MCF 10A (cell line): Measurements from ENCODE around the gene TMEM243. TPM values are rescaled to one million over a fixed set of nuclear protein-coding genes. Genes with fewer than 3 reads are reported as not detected.
A peak's percentile ranks its signal among the peaks of the same experiment; 100 is the strongest.

Source experiments
- BruUV-seq: library from RNA; stranded (reverse); fragments of 400-500 nt; replicated peaks from 2 replicates; lab custom pipeline; 2021; lab: Mats Ljungman, UMichigan
- CTCF ChIA-PET: fragments of 300-600 bp; sonication (Branson Sonifier 250); formaldehyde crosslinking; extraction: SDS; loops from one replicate; lab custom pipeline; 2021; ENCODE audit warnings: antibody characterized with exemption, inconsistent platforms; lab: Yijun Ruan, JAX
- POLR2A ChIA-PET: fragments of 300-600, 350-650 bp; sonication (Branson Sonifier 250); formaldehyde crosslinking; extraction: SDS; loops from one replicate; lab custom pipeline; 2020; ENCODE audit warnings: antibody characterized with exemption, inconsistent platforms; lab: Yijun Ruan, JAX
- DNase-seq: peaks from one replicate; pipeline ENCODE4 v3.0.0-alpha.2; 2018; ENCODE audit not compliant: unreplicated experiment
- H3K27ac Mint-ChIP-seq: one replicate; pipeline ENCODE4 v1.8.0; 2022; ENCODE audit warnings: mild to moderate bottlenecking, low read depth, mixed read lengths; ENCODE audit not compliant: unreplicated experiment
- H3K27me3 Mint-ChIP-seq: one replicate; pipeline ENCODE4 v1.8.0; 2022; ENCODE audit warnings: mixed read lengths; ENCODE audit not compliant: insufficient read depth, unreplicated experiment
- H3K36me3 Mint-ChIP-seq: one replicate; pipeline ENCODE4 v1.8.0; 2022; ENCODE audit warnings: mild to moderate bottlenecking, moderate library complexity, mixed read lengths; ENCODE audit not compliant: insufficient read depth, unreplicated experiment
- H3K4me1 Mint-ChIP-seq: one replicate; pipeline ENCODE4 v1.8.0; 2022; ENCODE audit warnings: mixed read lengths; ENCODE audit not compliant: insufficient read depth, unreplicated experiment
- H3K4me3 Mint-ChIP-seq: one replicate; pipeline ENCODE4 v1.8.0; 2022; ENCODE audit warnings: mild to moderate bottlenecking, moderate library complexity, mixed read lengths; ENCODE audit not compliant: unreplicated experiment
- H3K9me3 Mint-ChIP-seq: one replicate; pipeline ENCODE4 v1.8.0; 2022; ENCODE audit warnings: mixed read lengths; ENCODE audit not compliant: unreplicated experiment
- CTCF ChIP-seq: fragments of 200-600 bp; IDR thresholded peaks from one replicate; pipeline ENCODE4 v1.8.0; 2022; ENCODE audit warnings: antibody characterized with exemption, mild to moderate bottlenecking; ENCODE audit not compliant: unreplicated experiment
- intact Hi-C: fragments of 100-400 bp; cut with micrococcal nuclease; formaldehyde crosslinking; loops from 2 replicates; pipeline ENCODE4 v1.14.1; 2022
- total RNA-seq: library from RNA; stranded (reverse); gene quantifications from 2 replicates; pipeline ENCODE4 v1.2.3, GENCODE V29; 2022

The TMEM243 gene
- total RNA-seq, 1 experiment from 2014 or later: 23.0 TPM

- intact Hi-C loops: no loop called here
- DNase-seq: no peak
- no peak overlapping the region for H3K4me3 Mint-ChIP-seq
- no peak for TF ChIP-seq CTCF
- no peaks in the 10 kb centered on the region for H3K4me1 Mint-ChIP-seq
- CTCF ChIA-PET: interaction anchor here (0.5 to 1.4 kb wide), 5 partner anchors 10 to 317 kb away, joined by 3 to 7 read pairs (median 4); no protein-coding TSS in a partner anchor
- BruUV-seq: no TSS peak
- H3K36me3 Mint-ChIP-seq: no peaks in the 10 kb centered on the region
- no peaks in the 10 kb centered on the region for H3K9me3 Mint-ChIP-seq
- H3K27me3 Mint-ChIP-seq: peaks cover 12% of the 10 kb centered on the region
- H3K27ac Mint-ChIP-seq: no peak overlapping the region
- POLR2A ChIA-PET: interaction anchor here (0.7 to 0.8 kb wide), 2 partner anchors 31 to 46 kb away, joined by 3 to 5 read pairs; no protein-coding TSS in a partner anchor
Measured at GRCh38 chr7:87231258-87231657, 11.7 kb upstream of the TMEM243 start.

DNA sequence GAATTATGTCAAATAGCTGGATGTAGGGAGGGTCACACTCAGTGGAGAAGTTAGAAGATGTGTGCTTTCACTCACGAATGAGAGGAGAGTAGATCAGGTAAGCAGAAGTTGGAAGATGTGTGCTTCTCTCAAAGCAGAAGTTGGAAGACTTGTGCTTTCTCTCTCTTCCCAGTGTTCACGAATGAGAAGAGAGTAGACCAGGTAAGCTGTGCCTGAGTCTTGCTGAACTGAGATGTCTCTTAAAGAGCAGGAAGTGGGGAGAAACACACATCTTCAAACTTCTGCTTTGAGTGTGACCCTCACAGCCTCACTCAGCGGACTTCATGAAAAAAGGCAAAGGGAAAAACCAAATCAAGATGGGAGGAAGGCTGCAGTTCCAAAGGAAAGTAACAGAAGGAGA, 7.0 kb upstream of the TMEM243 start:
- CTCF ChIA-PET: interaction anchor here (0.9 to 3.3 kb wide), 2 partner anchors 10 to 11 kb away, joined by 4 to 15 read pairs; no protein-coding TSS in a partner anchor
- DNase-seq: no peak
- no peak for TF ChIP-seq CTCF
- Mint-ChIP-seq H3K27me3 (peaks cover under 1% of the 10 kb centered on the region), H3K4me1 (no peaks in the 10 kb centered on the region), H3K4me3 (no peak overlapping the region), H3K9me3 (no peaks in the 10 kb centered on the region), H3K27ac (no peak overlapping the region), H3K36me3 (no peaks in the 10 kb centered on the region)
- POLR2A ChIA-PET: interaction anchor here (0.7 to 0.8 kb wide), 2 partner anchors 52 to 1196 kb away, joined by 3 to 4 read pairs; no protein-coding TSS in a partner anchor
- no TSS peak for BruUV-seq
- intact Hi-C loops: no loop called here

GRCh38 chr7:87225696-87226095, 6.2 kb upstream of the TMEM243 start:
- H3K27ac Mint-ChIP-seq: no peak overlapping the region
- H3K9me3 Mint-ChIP-seq: no peaks in the 10 kb centered on the region
- peaks cover 5% of the 10 kb centered on the region for H3K4me1 Mint-ChIP-seq
- peak; percentile 23 for DNase-seq
- no peak overlapping the region for H3K4me3 Mint-ChIP-seq
- H3K36me3 Mint-ChIP-seq: no peaks in the 10 kb centered on the region
- BruUV-seq: no TSS peak
- intact Hi-C loops: no loop called here
- POLR2A ChIA-PET: interaction anchor here (0.7 to 0.8 kb wide), 2 partner anchors 53 to 1197 kb away, joined by 3 to 4 read pairs; no protein-coding TSS in a partner anchor
- CTCF ChIA-PET: interaction anchor here (3.3 kb wide), 1 partner anchor 11 kb away, joined by 15 read pairs; no protein-coding TSS in a partner anchor
- no peak for TF ChIP-seq CTCF
- H3K27me3 Mint-ChIP-seq: no peaks in the 10 kb centered on the region

GRCh38 chr7:87223666-87224065, 4.1 kb upstream of the TMEM243 start:
- intact Hi-C loops: no loop called here
- CTCF ChIA-PET: interaction anchor here (0.7 to 3.7 kb wide), 4 partner anchors 13 to 192 kb away, joined by 3 to 44 read pairs (median 4); no protein-coding TSS in a partner anchor
- Mint-ChIP-seq H3K27me3 (no peaks in the 10 kb centered on the region), H3K27ac (no peak overlapping the region), H3K36me3 (no peaks in the 10 kb centered on the region), H3K4me3 (no peak overlapping the region), H3K4me1 (peaks cover 10% of the 10 kb centered on the region), H3K9me3 (no peaks in the 10 kb centered on the region)
- POLR2A ChIA-PET: interaction anchor here (0.9 kb wide), 1 partner anchor 70 kb away, joined by 4 read pairs; no protein-coding TSS in a partner anchor
- BruUV-seq: no TSS peak
- no peak for DNase-seq
- TF ChIP-seq CTCF: no peak
